ENCODE data around the gene RUNX1.

Gene RUNX1

DNA sequence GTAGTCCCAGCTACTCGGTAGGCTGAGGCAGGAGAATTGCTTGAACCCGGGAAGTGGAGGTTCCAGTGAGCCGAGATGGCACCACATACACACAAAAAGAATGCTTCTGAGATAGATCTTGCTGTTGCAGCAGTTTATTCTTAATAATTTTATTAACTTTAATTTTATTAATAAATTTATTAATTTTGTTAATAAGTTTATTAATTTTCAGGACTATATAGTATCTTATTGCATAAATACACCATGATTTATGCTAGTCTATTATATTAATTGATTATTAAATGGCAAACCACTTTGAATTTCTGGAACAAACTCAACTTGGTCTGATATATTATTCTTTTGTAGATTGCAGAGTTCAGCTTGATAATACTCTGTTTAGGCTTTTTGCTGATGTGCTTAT is 280.8 kb downstream of the RUNX1 start:
- DNase-seq, result no peak

DNA sequence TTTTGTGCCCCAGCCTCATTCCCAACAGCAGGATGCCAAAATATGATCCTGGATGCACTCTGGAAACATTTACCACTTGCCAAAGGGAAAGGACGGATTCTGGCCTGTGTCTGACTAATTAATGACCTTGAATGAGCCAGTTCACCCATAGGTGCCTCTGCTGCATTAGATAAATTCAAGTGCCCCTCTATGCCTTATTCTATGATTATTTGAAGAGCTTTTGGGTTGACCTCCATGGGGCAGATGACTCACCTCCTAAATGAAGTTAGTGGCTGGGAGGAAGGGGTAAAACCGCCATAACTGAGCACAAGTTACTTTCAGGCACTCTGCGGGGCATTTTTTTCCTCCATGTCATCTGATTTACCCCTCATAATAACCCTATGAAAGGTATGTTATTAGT is 282.2 kb downstream of the RUNX1 start:
- DNase-seq, result no peak

DNA sequence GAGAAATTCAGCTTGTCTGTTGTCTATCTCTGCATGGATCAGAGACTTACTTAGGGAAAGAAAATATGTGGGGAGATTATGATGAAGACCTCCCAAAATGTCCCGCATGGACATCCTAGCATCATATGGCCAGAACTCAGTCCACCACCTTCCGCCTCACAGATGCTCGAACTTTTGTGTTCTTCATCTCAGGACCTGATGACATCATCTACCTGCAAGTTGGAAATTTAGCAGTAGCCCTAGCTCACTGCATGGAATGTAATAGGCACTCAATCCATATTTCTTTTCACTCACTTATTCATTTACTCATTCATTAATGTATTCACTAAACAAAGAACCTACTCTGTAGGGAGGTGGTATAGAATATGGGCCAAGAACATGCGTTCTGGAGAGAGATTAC is 283.5 kb downstream of the RUNX1 start:
- no peak for DNase-seq

DNA sequence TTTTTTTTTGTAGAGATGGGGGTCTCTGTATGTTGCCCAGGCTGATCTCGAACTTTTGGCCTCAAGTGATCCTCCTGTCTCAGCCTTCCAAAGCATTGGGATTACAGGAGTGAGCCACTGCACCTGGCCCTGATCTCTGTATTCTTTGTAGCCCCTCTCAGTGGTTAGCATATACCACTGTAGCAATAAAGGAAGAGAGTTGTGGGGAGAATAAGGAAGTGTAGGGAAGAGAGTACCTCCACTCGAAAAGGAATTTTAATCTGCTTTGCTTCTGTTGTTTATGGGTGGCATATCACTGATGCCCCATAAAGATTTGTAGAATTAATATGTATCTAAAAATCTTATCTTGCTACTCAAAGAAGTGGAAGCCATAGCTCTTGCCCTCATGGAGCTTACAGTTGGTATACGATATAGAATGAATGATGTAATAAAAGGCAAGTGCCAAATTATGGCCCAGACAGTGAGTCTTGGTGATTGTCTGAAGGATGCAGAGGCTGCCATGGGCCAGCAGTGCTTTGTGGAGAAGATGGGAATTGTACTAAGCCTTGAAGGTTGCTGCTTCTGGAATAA is 284.3 kb downstream of the RUNX1 start:
- DNase-seq, result no peak

DNA sequence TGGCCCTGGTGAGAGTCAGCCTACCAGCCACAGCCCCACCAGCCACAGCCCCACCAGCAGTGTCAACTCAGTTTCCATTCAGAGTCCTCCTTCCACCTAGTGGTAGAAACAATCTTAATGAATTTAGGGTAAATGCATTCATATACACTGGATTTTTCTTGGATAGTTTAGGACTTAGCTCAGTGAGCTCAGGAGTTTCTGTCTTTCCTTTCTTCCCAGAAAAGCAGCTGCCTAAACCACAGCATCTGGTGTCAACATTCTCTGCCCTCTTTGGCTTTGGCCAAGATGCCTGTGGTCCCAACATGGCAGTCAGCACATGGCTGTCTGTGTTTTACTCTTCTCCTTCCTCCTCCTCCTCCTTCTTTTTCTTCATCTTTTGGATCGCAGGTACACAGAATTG is 286.3 kb downstream of the RUNX1 start:
- DNase-seq, result no peak

DNA sequence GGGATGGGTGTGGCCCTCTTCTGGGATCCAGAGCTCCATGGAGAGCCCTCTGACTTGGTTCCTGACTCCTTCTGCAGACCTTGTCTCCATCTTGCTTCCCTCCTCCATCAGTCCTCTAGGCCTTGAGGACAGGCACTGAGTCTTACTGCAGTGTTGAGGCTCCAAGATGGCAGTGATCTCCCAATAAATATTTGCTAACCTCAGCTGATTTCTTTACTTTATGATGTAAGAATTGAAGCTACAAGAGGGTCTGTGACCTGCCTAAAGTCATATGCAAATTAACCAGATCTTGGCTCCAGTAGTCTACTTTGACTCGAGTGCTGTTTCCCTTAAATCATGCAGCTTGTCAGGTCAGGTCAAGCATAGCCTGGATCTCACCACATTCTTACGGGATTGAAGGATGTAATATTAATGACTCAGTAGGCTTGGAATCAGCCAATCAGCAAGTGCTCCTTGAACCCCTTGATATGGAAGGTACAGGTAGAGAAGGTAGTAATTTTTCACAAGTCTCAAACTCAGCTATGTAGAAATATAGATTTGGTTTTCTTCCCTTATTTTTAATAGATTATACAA is 287.3 kb downstream of the RUNX1 start:
- no peak for DNase-seq

DNA sequence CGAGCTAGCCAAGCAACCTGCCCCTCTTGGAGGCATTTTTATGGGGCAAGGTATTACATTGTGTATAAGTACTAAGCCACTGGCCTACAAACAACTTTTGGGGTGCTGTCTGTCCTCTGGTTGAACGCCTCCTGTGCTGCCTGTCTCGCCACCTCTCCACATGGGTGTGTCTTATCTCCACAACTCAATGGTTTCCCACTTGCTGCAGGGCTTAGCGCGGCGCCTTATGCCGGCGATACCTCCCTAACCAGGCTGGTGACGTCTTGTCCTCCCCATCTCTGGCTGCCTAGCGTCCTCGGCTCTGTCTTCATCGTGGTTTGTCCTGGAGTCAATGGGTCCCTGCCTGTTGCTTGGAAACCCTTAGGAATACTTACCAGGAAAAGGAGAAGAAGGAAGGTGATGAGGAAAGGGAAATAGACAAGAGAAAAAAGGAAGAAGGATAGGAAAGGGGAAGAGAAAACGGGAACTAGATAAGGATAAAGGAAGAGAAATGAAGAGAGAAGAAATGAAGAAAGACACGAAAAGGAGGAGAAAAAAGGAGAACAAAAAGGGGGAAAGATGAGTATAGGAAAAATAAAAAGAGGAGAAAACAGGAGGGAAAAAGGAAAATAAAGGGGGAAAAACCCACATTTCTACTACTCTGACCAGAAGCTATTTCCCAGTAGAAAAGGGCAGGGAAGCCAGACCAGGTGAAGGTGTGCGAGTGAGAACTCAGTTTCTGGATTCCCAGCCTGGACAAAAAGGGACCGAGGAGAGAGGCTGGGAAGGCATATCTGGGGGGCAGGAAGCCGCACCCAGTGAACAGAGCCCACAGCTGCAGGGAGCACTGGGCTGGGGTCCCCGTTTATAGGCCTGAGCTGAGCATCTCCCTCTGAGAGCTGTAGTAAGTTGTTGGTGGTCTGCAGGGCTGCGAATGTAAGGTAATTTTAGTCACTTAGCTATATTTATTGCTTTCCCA is 294.1 kb downstream of the RUNX1 start:
- no peak for DNase-seq

DNA sequence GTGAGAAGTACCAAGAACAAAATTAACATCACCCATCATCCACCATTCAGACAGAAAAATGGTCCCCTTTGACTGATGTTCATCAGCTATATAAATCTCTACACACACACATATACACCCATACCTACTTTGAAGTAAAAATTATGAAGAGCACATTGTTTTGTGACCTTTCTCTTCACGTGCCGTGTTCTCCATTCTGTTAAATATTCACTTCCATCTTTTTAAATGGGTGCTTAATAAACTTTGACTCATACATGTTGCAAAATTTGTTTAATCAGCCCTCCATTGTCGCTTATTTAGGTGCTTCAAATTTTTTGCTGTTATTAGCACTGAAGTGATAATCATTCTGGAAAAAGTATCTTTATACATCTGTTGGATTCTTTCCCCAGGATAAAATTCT is 300.2 kb downstream of the RUNX1 start:
- DNase-seq, result no peak

DNA sequence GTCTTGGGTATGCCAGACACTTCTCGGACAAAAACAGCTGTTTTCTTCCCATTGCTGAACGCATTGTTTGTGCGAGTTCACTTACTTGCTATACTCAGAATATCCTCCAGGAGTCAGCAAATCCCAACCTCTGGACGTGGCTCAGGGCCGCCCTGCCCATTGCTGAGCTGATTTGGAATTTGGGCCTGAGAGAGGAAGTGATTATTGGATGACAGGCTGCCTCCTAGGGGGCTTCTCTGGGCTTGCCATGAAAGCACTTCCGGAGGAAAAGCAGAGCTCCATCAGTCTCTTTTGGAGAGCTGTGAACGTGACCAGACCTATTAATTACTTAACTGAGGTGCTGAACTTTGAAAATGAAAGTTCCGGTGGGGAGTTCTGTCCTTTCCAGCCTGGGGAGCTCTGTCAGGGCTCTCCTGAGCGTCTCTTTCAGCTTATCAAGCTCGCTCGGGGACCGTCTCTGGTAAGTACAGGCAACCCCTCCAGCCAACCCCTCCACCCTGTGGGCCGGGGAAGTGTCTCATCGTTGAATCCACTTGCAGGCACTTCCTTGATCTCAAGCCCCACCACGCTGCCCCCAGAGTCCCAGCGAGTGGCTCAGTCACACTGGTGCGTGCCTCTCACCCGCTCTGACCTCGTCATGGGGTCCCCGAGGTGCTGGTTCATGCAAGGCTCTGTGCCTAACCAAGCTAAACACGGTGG is 303.4 kb downstream of the RUNX1 start:
- peak; percentile 53 for DNase-seq

DNA sequence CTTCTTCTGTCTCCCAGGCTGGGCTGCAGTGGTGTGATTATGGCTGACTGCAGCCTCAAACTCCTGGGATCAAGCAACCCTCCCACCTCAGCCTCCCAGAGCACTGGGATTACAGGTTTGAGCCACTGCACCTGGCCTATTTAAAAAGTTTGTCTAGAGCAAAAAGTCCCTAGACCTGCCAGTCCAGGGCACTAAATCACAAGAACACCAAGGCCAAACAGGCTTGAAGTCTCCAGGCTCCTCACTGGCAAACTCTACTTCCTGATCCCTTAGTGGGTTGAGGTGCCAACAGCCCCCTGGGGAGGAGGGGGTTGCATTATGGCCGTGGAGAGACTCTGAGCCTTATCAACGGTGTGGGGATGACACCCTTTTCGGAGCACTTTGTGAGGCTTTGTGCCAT is 304.3 kb downstream of the RUNX1 start:
- DNase-seq, result no peak

DNA sequence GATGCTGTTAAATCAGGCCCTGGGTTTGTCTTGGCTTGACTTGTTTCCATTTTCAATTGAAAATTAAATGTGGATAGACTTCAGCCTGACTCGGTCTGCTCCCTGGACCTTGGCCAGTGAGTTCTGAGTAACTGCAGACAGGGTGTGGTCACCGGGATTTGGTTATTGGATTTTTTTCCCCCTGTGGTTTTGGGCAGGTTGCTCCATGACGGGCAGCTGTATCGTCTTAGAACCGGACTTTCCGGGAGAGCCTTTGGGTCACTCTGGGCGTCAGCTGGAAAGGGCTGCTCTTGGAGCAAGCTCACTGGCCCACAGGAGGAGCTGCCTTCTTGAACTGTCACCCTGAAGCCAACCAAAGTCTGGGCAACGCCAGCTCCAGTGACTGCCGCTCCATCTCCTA is 305.3 kb downstream of the RUNX1 start:
- DNase-seq, result no peak

DNA sequence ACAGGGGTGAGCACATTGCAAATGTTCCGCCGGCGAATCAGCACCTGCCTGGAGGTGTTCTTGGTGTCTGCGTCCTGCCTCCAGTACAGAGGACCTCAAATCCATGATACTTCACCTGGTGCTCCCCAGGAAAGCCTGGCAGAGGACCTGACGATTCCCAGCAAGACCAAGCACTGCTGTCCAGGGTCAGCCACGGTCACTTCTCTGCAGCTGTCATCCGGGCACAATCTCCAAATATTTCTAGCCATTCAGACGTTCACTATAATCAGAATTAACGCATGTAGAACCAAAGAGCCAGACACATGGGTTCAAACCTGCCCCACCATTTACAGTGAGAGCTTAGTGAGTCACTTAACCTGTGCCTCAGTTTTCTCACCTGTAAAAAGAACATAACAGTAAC is 305.8 kb downstream of the RUNX1 start:
- no peak for DNase-seq

DNA sequence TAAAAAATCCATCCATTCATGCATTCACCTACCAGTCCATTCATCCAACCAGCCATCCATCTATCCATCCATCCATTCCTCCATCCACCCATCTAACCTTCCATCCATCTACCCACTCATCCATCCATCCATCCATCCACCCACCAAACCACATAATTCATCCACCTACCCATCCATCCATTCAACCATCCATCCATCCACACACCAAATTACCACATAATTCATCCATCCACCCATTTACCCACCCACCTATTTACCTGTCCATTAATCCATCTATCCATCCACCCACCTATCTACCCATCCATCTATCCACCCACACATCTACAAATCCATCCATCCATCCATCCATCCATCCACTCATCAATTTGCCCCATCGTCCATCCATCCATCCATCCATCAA is 308.9 kb downstream of the RUNX1 start:
- no peak for DNase-seq
